GM04504 (cell line): Measurements from ENCODE around the gene DHRS3.
"Not testable (repeated sequence)": the region's sequence is repeated elsewhere in the genome, so short reads cannot be mapped to it uniquely, and the experiment has no call there.

Experiments
- DNase-seq: peaks from one replicate; pipeline ENCODE4 v3.0.0-alpha.2; 2012; ENCODE audit warnings: low read depth

The DHRS3 gene

DNA sequence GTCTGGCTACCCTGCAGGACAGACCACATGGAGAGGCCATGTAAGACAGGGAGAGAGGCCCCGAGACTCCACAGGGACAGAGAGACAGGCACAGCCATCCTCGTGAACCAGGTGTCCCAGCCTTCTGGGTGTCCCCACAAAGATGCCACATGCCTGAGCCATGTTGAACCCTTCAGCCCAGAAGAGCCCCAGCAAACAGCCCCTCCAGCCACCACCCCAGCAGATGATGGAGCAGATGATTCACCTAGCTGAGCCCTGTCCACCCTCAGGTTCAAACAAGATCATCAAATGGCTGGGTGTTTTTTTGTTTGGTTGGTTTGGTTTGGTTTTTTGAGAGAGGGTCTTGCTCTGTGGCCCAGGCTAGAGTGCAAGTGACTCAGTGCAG is 78.7 kb downstream of the DHRS3 start:
- DNase-seq: no peak

DNA sequence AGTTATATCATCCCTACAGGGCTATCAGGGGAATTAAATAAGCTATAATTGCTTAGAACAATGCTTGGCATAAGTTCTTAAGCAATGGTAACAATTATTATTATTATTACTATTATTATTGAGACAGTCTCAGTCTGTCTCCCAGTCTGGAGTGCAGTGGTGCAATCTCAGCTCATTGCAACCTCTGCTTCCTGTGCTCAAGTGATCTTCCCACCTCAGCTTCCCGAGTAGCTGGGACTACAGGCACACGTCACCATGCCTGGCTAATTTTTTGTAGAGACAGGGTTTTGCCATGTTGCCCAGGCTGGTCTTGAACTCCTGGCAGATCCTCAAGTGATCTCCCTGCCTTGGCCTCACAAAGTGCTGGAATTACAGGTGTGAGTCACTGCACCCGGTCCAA is 79.5 kb downstream of the DHRS3 start:
- DNase-seq: not testable (repeated sequence)

DNA sequence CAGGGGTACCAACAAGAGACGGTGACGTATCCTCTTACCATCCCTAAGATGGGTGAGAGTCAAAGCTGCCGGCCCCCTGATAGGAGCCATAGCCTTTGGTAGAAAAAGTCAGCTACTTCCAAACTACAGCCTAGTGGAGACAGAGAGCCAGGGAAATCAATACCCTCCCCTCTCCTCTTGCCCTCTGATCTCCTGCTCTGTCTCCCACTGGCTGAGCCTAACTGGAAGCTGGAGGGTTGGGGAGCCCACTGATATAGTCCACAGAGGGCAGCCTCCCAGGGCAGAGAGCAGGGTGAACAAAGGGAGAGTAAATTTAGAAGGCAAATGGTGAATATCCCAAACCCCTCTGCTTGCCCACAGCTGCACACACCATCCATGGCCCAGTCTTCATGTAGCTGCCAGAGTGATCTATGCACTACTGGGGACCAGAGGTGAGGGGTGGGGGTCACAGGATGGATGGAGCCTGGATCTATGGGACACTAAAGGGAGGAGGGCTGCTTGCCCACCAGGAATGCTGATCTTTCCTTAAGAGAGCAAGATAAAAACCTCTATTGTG is 80.0 kb downstream of the DHRS3 start:
- no peak for DNase-seq

DNA sequence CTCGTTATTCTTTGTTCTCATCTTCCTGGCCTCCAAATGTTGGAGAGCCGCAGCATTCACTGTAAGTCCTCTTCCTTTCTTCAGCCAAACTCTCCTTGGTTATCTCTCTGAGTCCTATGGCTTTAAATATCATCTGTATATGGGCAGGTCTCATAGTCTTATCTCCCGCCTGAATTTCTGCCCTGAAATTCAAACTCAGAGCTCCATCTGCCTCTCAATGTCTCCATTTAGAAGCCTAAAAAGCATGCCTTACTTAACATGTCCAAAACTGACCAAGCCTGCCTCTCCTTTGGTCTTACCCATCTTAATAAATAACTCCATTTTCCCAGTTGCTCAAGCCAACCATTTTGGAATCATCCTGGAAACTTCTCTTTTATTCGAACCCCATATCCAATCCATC is 80.7 kb downstream of the DHRS3 start:
- DNase-seq: no peak

DNA sequence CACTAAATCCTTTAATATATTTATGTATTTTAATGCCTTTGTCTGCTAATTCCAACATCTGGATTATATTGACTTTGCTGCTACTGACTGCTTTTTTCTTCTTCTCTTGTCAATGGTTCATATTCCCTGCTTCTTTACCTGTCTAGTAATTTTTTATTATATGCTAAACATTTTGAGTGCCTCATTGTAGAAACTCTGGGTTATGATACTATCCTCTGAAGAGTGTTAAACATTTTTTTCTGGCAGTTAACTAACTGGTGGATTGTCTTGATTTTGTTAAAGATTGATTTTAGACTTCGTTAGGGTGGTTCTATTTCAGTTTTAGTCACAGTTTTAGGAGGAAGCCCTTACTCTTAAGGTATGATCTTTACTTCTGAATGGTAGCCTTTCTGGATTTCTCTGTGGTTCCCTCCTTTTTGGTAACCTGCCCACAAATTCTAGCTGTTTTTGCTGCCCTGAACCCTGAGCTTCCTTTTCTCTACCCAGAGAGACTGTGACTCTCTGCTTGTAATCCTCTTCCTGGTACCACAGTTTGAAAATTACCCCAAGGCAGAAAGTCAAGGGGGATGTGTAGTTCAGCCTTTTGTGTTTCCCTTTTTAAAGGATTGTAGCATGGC is 81.9 kb downstream of the DHRS3 start:
- DNase-seq: no peak

DNA sequence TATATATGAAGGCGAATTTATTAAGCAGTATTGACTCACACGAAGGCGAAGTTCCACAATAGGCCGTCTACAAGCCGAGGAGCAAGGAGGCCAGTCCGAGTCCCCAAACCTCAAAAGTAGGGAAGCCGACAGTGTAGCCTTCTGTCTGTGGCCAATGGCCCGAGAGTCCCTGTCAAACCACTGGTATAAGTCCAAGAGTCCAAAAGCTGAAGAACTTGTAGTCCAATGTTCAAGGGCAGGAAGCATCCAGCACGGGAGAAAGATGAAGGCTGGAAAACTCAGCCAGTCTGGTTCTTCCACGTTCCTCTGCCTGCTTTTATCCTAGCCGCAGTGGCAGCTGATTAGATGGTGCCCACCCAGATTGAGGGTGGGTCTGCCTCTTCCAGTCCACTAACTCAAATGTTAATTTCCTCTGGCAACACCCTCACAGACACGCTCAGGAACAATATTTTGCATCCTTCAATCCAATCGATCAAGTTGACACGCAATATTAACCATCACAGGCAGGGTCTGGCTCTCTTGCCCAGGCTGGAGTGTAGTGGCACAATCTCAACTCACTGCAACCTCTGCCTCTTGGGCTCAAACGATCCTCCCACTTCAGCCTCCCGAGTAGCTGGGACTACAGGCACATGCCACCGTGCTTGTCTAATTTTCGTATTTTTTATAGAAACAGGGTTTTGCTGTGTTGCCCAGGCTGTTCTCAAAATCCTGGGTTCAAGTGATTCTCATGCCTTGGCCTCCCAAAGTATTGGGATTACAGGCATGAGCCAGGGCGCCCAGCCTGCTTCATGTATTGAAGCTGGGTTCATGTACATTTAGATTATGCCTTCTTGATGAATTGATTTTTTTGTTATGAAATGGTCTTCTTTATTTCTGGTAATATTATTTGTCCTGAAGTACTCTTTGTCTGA is 85.3 kb downstream of the DHRS3 start:
- no peak for DNase-seq

DNA sequence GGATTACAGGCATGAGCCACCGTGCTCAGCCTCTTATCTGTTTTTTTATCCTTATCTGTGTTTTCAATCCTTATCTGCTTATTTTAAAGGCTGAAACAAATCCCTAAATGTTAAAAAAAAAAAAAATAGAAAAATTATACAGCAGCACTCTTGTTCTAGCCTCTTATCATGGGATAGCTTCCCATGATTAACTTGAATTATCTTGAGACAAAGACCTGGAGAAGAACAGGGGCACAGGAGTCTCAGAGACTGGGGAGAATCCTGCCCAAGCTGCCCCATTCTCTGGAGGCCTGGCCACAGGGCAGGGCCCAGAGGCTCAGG is 86.9 kb downstream of the DHRS3 start:
- no peak for DNase-seq

DNA sequence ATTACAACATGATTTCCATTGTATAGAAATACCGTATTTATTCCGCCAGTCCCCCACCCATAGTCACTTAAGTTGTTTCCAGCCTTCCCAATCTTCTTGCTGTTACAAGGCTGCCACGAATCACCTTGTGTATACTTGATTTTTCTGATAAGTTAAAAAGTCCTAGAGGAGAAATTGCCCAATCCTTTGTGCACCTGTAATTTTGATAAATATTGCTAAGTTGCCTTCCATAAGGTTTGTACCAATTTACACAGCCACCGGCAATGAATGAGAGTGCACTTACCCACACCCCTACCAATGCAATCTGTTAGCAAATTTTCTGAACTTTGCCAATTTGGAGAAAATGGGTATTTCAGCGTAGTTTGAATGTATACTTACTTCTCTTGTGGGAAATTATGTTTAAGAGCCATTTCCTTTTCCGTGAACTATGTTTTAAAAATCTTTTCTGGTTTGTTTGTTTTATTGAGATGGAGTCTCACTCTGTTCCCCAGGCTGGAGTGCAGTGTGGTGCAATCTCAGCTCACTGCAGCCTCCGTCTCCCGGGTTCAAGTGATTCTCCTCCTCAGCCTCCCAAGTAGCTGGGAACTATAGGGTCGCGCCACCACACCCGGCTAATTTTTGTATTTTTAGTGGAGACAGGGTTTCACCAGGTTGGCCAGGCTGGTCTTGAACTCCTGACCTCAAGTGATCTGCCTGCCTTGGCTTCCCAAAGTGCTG is 87.4 kb downstream of the DHRS3 start:
- DNase-seq: no peak

DNA sequence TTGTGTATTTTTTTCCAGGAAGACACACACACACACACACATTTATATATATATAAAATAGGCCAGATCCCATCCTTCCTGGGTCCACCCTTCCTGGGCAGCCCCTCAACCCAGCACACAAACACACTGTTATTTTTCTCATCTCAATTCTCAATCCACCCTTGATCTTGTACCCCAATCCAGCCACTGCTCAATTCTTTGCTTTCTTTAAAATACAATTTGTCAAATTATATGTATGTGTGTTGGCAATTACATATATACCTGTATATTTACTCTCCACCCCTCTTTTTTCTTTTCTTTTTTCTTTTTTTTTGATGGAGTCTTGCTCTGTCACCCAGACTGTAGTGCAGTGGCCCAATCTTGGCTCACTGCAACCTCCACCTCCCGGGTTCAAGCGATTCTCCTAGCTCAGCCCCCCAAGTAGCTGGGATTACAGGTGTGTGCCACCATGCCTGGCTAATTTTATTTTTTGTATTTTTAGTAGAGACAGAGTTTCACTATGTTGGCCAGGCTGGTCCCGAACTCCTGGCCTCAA is 88.3 kb downstream of the DHRS3 start:
- no peak for DNase-seq

DNA sequence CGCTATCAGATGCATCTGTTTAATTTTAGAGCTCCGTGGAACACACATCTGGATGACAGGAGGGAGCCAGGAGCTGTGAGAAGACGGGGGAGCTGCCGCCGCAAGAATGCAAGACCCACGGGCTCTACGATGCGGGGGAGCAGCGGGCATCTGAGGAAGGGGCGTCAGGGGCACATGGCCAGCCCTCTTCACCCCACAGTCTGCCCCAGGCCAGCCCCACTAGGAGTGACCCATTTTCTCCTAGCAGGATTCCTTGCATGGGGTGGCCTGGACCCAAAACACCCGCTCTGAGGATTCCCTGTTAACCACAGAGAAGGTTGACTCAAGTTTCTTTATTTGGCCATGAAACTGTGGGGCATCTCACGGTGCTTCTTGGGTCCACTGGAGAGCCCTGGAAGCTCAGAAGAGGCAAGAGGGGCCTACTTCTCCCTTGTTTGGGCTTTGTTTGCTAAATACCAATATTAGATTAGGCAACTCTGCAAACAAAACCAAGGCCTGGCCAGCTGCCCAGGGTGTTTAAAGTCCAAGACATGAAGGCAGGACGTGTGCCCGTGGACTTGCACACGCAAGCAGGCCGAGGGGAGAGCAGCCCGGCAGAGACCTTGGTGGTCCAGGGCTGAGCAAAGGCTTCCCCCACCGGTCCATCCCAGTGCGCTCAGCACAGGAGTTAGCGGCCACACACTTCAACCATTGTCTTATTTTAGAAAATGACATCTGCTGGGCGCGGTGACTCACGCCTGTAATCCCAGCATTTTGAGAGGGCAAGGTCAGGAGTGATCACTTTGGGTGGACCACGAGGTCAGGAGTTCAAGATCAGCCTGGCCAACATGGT is 89.8 kb downstream of the DHRS3 start:
- DNase-seq: peak; percentile 55

DNA sequence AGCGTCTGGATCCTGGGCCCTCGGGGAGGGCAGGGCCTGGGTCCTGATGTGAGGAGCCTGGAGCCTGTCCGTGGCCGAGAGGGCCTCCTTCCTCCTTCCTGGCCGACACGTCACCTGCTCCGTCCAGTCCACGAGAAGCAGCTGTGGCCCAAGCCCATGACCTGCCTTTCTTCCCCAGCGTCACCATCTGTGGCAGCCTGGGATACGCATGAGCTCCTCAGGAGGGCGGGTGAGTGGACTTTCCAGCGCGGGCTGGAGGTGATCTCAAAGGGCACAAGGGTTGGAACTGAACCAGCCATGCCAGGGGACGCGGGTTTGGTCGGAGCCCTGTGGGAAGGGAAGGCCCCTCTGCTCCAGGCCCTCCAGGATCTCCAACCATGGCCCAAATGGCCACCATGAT is 90.4 kb downstream of the DHRS3 start:
- no peak for DNase-seq

DNA sequence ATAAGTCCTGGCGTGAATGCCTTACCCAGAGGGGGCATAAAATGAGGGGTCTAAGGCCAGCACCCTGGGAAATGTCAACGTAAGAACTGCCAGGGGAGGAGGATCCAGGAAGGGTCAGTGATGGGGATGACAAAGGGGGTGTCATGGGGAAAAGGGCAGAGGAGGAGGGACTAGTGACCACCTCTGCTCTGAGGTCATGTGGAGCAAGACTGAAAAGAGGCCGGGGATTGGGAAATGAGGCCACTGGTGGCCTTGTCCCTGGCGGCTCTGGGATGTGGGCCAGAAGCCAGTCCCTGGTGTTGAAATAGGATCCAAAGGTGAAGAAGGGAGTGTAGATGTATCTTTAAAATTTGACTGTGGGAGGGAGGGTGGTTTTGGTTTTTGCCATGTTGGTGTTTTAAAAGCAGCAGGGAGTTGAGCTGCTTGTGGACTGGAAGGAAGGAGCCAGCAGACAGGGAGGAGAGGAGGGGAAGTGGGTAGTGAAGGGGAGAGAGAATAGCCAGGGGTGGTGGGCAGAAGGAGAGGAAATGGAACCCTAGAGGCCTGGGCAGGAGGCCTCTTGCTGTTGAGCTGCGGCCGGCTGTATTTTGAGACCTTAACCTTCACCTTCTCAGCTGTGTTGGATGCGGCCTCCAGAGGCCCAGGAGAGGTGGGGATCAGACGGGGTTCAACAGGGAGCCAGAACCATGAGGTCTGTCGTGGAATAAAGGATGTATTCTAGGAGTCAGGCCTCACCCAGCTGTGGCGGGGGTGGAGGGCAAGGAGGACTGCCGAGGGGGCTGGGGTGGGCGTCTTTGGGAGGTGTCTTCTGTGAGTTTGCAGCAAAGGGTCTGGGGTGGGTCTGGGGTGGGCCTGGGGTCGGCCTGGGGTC is 92.5 kb downstream of the DHRS3 start:
- no peak for DNase-seq

DNA sequence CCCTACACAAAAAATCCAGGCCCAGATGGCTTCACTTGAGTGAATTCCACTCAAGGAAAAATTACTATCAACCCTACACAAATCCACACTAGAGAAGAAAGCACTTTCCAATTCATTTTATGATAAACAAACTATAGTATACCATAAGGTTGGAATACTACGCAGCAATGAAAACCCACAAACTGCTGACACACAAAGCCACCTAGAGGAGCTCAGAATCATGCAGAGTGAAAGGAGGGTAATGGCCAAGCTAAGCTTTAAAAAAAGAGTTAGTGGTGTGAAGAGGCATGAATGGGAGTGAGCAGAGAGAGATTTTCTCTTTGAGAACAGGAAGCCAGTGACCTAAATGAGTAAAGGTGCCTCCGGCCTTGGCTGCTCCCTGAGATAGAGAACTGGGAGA is 93.7 kb downstream of the DHRS3 start:
- no peak for DNase-seq

DNA sequence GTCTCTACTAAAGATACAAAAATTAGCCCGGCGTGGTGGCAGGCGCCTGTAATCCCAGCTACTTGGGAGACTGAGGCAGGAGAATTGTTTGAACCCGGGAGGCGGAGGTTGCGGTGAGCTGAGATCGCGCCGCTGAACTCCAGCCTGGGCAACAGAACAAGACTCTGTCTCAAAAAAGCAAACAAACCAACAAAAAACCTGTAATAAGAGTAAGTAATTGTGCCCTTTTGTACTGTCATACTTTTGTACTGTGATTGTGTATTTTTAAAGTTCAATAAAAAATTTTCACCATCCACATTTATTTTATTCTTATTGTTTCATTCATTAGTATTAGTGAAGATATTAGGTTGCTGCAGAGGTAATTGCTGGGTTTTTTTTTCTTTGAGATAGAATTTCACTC is 95.2 kb downstream of the DHRS3 start:
- not testable (repeated sequence) for DNase-seq

DNA sequence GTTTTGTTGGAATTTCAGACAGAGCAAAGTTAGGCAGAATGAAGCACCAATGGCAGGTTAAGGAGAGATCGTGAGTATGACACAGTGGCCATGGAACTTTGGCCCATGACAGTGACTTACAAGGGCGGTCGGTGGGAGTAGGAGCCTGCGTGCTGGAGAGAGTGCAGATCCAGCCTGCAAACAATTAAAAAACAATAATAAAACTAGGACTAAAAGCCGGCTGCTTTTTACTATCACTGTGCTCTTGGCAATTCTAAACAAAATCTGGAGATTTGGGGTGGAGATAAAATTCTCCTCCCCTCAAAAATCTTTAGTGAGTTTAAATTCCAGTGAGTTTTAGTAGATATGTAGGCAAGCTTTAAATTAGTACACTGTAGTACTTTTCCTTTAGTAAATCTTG is 96.9 kb downstream of the DHRS3 start:
- peak; percentile 56 for DNase-seq

DNA sequence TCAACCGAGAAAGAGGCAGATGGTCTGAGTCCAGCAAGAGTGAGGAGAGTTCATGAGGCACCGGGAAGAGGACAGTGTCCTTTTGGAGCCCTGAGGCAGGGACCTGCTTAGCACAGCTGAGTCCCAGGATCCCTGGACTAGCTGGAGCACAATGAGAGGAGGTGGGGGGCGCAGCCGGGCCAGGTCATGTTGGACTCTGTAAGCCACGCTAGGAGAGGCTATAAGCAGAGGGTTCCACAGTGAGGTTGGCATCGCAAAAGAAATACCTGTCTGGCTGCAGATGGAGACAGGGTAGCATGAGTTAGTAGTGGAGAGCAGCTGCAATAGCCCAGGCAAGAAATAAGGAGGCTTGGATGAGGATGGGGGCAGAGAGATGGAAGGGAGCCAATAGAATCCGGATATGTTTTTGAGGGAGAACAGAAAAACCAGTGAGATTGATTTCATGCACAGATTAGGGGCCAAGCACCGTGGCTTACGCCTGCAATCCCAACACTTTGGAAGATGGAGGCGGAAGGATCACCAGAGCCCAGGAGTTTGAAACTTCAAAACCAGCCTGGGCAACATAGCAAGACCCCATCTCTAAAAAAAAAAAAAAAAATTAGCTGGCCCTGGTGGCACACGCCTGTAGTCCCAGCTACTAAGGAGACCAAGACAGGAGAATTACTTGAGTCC is 98.2 kb downstream of the DHRS3 start:
- no peak for DNase-seq

DNA sequence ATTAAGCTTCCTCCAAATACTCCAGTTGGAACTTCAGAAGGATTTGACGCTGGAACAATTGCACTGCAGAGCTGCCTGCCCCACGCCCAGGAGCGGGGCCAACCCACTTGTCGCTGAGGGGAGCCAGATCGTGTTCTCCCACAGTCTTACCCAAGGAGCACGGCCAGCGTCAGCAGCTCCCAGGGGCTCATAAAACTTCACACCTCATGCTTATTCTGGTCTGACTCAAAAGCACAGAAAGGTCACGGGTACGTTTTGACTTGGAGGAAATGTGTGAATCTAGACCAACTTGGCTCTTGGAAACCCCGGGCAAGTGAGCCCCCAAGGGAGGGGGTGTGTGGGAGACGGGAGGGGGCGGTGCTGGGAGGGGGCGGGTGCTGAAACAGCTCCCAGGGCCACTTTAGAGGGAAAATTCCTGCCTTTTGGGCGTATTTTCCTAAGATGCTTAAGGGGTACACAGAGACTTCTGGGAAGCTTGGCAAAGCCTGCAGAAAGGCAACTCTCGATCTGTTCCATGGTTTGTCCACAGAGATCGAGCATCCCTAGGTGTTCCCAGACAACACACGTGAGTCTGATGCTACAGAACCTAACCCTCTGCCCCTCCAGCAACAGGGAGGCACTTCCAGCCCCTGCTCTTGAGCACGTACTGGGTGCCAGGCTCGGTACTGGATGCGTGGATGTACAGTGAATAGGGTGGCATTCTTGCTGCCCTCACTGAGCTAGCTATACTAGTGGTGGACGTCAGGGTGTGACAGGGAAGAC is 98.9 kb downstream of the DHRS3 start:
- DNase-seq: peak; percentile 81
